Stimulated activated naive CD8-positive, alpha-beta T cell treated with anti-CD3 and anti-CD28 coated beads, Interleukin-15, Interleukin-2, amounts not matched to agents 100 ng/mL and 50 ng/mL, for 24 hours (primary cell): ENCODE measurements around the gene PRDM16.

Experiments
- H3K27ac Mint-ChIP-seq: one replicate; pipeline ENCODE4 v1.8.0; 2021; ENCODE audit warnings: mild to moderate bottlenecking, mixed read lengths
- H3K27me3 Mint-ChIP-seq: one replicate; pipeline ENCODE4 v1.8.0; 2021; ENCODE audit warnings: mixed read lengths
- H3K36me3 Mint-ChIP-seq: one replicate; pipeline ENCODE4 v1.8.0; 2021; ENCODE audit warnings: low read depth, mixed read lengths
- H3K4me1 Mint-ChIP-seq: one replicate; pipeline ENCODE4 v1.8.0; 2021; ENCODE audit warnings: low read depth, mixed read lengths
- H3K4me3 Mint-ChIP-seq: one replicate; pipeline ENCODE4 v1.8.0; 2021; ENCODE audit warnings: mild to moderate bottlenecking, mixed read lengths
- H3K9me3 Mint-ChIP-seq: one replicate; pipeline ENCODE4 v1.8.0; 2021; ENCODE audit warnings: mixed read lengths

PRDM16 gene

GRCh38 chr1:3029481-3029961, 39.5 kb upstream of the PRDM16 start:
- H3K36me3 Mint-ChIP-seq: no peaks in the 10 kb centered on the region
- H3K4me3 Mint-ChIP-seq: no peak overlapping the region
- no peaks in the 10 kb centered on the region for H3K9me3 Mint-ChIP-seq
- H3K27me3 Mint-ChIP-seq: no peaks in the 10 kb centered on the region
- H3K27ac Mint-ChIP-seq: no peak overlapping the region
- peaks cover 10% of the 10 kb centered on the region for H3K4me1 Mint-ChIP-seq

GRCh38 chr1:3029991-3030662, 38.9 kb upstream of the PRDM16 start:
- H3K9me3 Mint-ChIP-seq: no peaks in the 10 kb centered on the region
- H3K27ac Mint-ChIP-seq: no peak overlapping the region
- H3K4me1 Mint-ChIP-seq: peaks cover 10% of the 10 kb centered on the region
- H3K36me3 Mint-ChIP-seq: no peaks in the 10 kb centered on the region
- no peak overlapping the region for H3K4me3 Mint-ChIP-seq
- H3K27me3 Mint-ChIP-seq: no peaks in the 10 kb centered on the region

GRCh38 chr1:3030663-3031381, 38.2 kb upstream of the PRDM16 start:
- no peaks in the 10 kb centered on the region for H3K9me3 Mint-ChIP-seq
- peaks cover 10% of the 10 kb centered on the region for H3K4me1 Mint-ChIP-seq
- H3K27ac Mint-ChIP-seq: no peak overlapping the region
- H3K27me3 Mint-ChIP-seq: no peaks in the 10 kb centered on the region
- no peaks in the 10 kb centered on the region for H3K36me3 Mint-ChIP-seq
- no peak overlapping the region for H3K4me3 Mint-ChIP-seq

GRCh38 chr1:3031401-3032221, 37.4 kb upstream of the PRDM16 start:
- H3K4me3 Mint-ChIP-seq: no peak overlapping the region
- no peaks in the 10 kb centered on the region for H3K36me3 Mint-ChIP-seq
- no peaks in the 10 kb centered on the region for H3K9me3 Mint-ChIP-seq
- H3K4me1 Mint-ChIP-seq: peaks cover 10% of the 10 kb centered on the region
- H3K27me3 Mint-ChIP-seq: no peaks in the 10 kb centered on the region
- no peak overlapping the region for H3K27ac Mint-ChIP-seq

- H3K4me3 Mint-ChIP-seq: no peak overlapping the region
- peaks cover 10% of the 10 kb centered on the region for H3K4me1 Mint-ChIP-seq
- no peaks in the 10 kb centered on the region for H3K9me3 Mint-ChIP-seq
- no peaks in the 10 kb centered on the region for H3K27me3 Mint-ChIP-seq
- no peaks in the 10 kb centered on the region for H3K36me3 Mint-ChIP-seq
- no peak overlapping the region for H3K27ac Mint-ChIP-seq
These were observed 36.5 kb upstream of the PRDM16 start for GRCh38 chr1:3032371-3033039.

GRCh38 chr1:3033040-3033789, 35.8 kb upstream of the PRDM16 start:
- no peaks in the 10 kb centered on the region for H3K27me3 Mint-ChIP-seq
- peaks cover 10% of the 10 kb centered on the region for H3K4me1 Mint-ChIP-seq
- H3K9me3 Mint-ChIP-seq: no peaks in the 10 kb centered on the region
- no peak overlapping the region for H3K27ac Mint-ChIP-seq
- H3K4me3 Mint-ChIP-seq: no peak overlapping the region
- no peaks in the 10 kb centered on the region for H3K36me3 Mint-ChIP-seq

- Mint-ChIP-seq H3K4me3 (no peak overlapping the region), H3K27me3 (no peaks in the 10 kb centered on the region), H3K4me1 (peaks cover 10% of the 10 kb centered on the region), H3K36me3 (no peaks in the 10 kb centered on the region), H3K9me3 (no peaks in the 10 kb centered on the region), H3K27ac (no peak overlapping the region)
These were observed 35.3 kb upstream of the PRDM16 start for GRCh38 chr1:3033790-3034090.

GRCh38 chr1:3034162-3034561, 34.8 kb upstream of the PRDM16 start:
- no peak overlapping the region for H3K27ac Mint-ChIP-seq
- no peak overlapping the region for H3K4me3 Mint-ChIP-seq
- no peaks in the 10 kb centered on the region for H3K9me3 Mint-ChIP-seq
- H3K4me1 Mint-ChIP-seq: peaks cover 10% of the 10 kb centered on the region
- no peaks in the 10 kb centered on the region for H3K36me3 Mint-ChIP-seq
- no peaks in the 10 kb centered on the region for H3K27me3 Mint-ChIP-seq

- no peaks in the 10 kb centered on the region for H3K27me3 Mint-ChIP-seq
- no peak overlapping the region for H3K27ac Mint-ChIP-seq
- peaks cover 10% of the 10 kb centered on the region for H3K4me1 Mint-ChIP-seq
- H3K9me3 Mint-ChIP-seq: no peaks in the 10 kb centered on the region
- no peak overlapping the region for H3K4me3 Mint-ChIP-seq
- H3K36me3 Mint-ChIP-seq: no peaks in the 10 kb centered on the region
These were observed 34.1 kb upstream of the PRDM16 start for GRCh38 chr1:3034728-3035562.

- no peak overlapping the region for H3K4me3 Mint-ChIP-seq
- no peaks in the 10 kb centered on the region for H3K9me3 Mint-ChIP-seq
- peaks cover 10% of the 10 kb centered on the region for H3K4me1 Mint-ChIP-seq
- H3K36me3 Mint-ChIP-seq: no peaks in the 10 kb centered on the region
- H3K27ac Mint-ChIP-seq: no peak overlapping the region
- H3K27me3 Mint-ChIP-seq: no peaks in the 10 kb centered on the region
These were observed 33.2 kb upstream of the PRDM16 start for GRCh38 chr1:3035563-3036446.

- no peaks in the 10 kb centered on the region for H3K36me3 Mint-ChIP-seq
- H3K4me1 Mint-ChIP-seq: peaks cover 10% of the 10 kb centered on the region
- no peaks in the 10 kb centered on the region for H3K9me3 Mint-ChIP-seq
- H3K4me3 Mint-ChIP-seq: no peak overlapping the region
- no peak overlapping the region for H3K27ac Mint-ChIP-seq
- H3K27me3 Mint-ChIP-seq: no peaks in the 10 kb centered on the region
These were observed 32.3 kb upstream of the PRDM16 start for GRCh38 chr1:3036447-3037280.

- no peaks in the 10 kb centered on the region for H3K36me3 Mint-ChIP-seq
- H3K4me1 Mint-ChIP-seq: peaks cover 6% of the 10 kb centered on the region
- H3K9me3 Mint-ChIP-seq: no peaks in the 10 kb centered on the region
- no peak overlapping the region for H3K4me3 Mint-ChIP-seq
- no peaks in the 10 kb centered on the region for H3K27me3 Mint-ChIP-seq
- H3K27ac Mint-ChIP-seq: no peak overlapping the region
These were observed 31.5 kb upstream of the PRDM16 start for GRCh38 chr1:3037281-3038040.
